ENCODE measurements around the gene PTGIS. TPM values are rescaled to one million over a fixed set of nuclear protein-coding genes. Genes with fewer than 3 reads are reported as not detected.

The PTGIS gene
- total and polyA plus RNA-seq, 2 of the 4 experiments (the other 2 are of a cell fraction): 1.6 to 2.6 TPM

DNA sequence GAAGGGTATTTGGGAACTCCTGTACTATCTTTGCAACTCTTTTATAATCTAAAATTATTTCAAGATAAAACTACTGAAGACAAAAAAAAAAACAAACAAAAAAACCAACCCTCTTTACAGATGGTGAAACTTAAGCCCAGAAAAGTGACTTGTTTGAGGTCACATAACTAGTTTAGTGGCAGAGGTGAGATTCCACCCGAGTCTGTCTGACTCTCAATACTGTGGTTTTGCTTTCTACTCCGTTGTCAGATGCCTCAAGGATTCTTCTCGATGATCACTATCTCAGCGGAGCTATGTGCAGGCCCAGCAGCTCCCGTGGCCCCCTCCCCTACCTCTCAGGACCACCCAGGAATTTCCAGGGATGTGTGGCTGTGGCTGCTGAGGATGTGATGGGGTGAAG lies 49.4 kb downstream of the PTGIS start:
- Histone ChIP-seq H2BK120ac (ENCODE audit: low read depth, low read length) (no peak overlapping the region), H3K56ac (ENCODE audit: extremely low read depth, insufficient read depth, low read length) (no peak overlapping the region), H3K36me3 (ENCODE audit: control insufficient read depth, insufficient read depth, low read length) (no peaks in the 10 kb centered on the region), H3K4me1 (ENCODE audit: control insufficient read depth, insufficient read depth, low read length) (no peaks in the 10 kb centered on the region), H3K79me1 (ENCODE audit: low read depth in 1 of 2, low read length in 2 of 2) (no peaks in the 10 kb centered on the region), H3K9ac (ENCODE audit: low read depth, low read length) (no peak overlapping the region), H3K18ac (ENCODE audit: low read depth, low read length) (no peak overlapping the region), H4K20me1 (ENCODE audit: insufficient read depth, low read length) (no peaks in the 10 kb centered on the region), H2BK15ac (ENCODE audit: low read depth, low read length) (no peak overlapping the region), H3K27ac (ENCODE audit: insufficient read depth, low read length) (no peak overlapping the region), H3K27me3 (ENCODE audit: control insufficient read depth, insufficient read depth, low read length) (peaks cover 14% of the 10 kb centered on the region), H3K4me3 (ENCODE audit: insufficient read depth, low read depth, low read length) (no peak overlapping the region), H3K9me1 (ENCODE audit: insufficient read depth, low read length) (no peaks in the 10 kb centered on the region), H2BK5ac (ENCODE audit: low read depth, low read length, poor library complexity, severe bottlenecking) (no peak overlapping the region), H3K14ac (replicated peaks; ENCODE audit: low read depth, low read length) (no peak overlapping the region), H2AFZ (replicated peaks; ENCODE audit: low read length, poor library complexity) (no peak overlapping the region), H4K8ac (ENCODE audit: low read depth in 2 of 2, low read length in 2 of 2) (no peak overlapping the region), H2BK20ac (ENCODE audit: low read depth, low read length) (no peak overlapping the region), H3K23ac (ENCODE audit: low read depth, low read length) (no peak overlapping the region), H4K91ac (ENCODE audit: insufficient read depth, low read depth, low read length) (no peak overlapping the region), H2AK9ac (replicated peaks; ENCODE audit: low read depth, low read length, poor library complexity) (no peak overlapping the region), H3K4ac (ENCODE audit: low read depth, low read length) (no peak overlapping the region), H4K5ac (ENCODE audit: low read depth, low read length) (no peak overlapping the region), H3K9me3 (ENCODE audit: control insufficient read depth, insufficient read depth, low read length) (no peaks in the 10 kb centered on the region), H2AK5ac (ENCODE audit: low read depth, low read length) (no peak overlapping the region), H3K4me2 (ENCODE audit: low read depth, low read length) (no peak overlapping the region)
- CTCF ChIA-PET: interaction anchor here (1.0 kb wide), 1 partner anchor 10 kb away, joined by 3 read pairs; no protein-coding TSS in a partner anchor
- dilution Hi-C loops (cut with HindIII; ENCODE audit: low sequenced_read_pairs, unreplicated experiment): no loop called here
- POLR2A ChIA-PET (ENCODE audit: unreplicated experiment): no interaction called here
- in situ Hi-C loops (cut with MboI; ENCODE audit: low sequenced_read_pairs): no loop called here
- 43% methylated on average over 2 of the region's 5 CpGs; no CpG with 5 or more reads in 1 of the 2 experiments for WGBS, 2 experiments (ENCODE audit: extremely low coverage in 2 of 2, insufficient read length in 1 of 2)
- intact Hi-C loops (cut with micrococcal nuclease): no loop called here
- DNase-seq: no peak
- no TSS peak for BruUV-seq (replicated peaks)
- TF ChIP-seq MAFK (IDR thresholded peaks at IDR 0.05; ENCODE audit: low read depth, low read length) (no peak), RCOR1 (IDR thresholded peaks at IDR 0.05; ENCODE audit: insufficient replicate concordance, low read length) (no peak), POLR2A (IDR thresholded peaks at IDR 0.05; ENCODE audit: low read depth, low read length) (no peak), NFE2L2 (IDR thresholded peaks at IDR 0.05; ENCODE audit: low read depth, low read length) (no peak), SMC3 (IDR thresholded peaks at IDR 0.05; ENCODE audit: low read depth, low read length) (no peak), MXI1 (IDR thresholded peaks at IDR 0.05; ENCODE audit: borderline replicate concordance, low read depth, low read length) (no peak), MAZ (IDR thresholded peaks at IDR 0.05; ENCODE audit: borderline replicate concordance, low read depth, low read length) (no peak), FOS (IDR thresholded peaks at IDR 0.05; ENCODE audit: low read depth, low read length) (no peak), CEBPB (IDR thresholded peaks at IDR 0.05; ENCODE audit: low read depth, low read length) (no peak), RFX5 (IDR thresholded peaks at IDR 0.05; ENCODE audit: low read depth, low read length) (no peak), BHLHE40 (IDR thresholded peaks at IDR 0.05; ENCODE audit: low read depth, low read length) (no peak), CHD1 (IDR thresholded peaks at IDR 0.05; ENCODE audit: low read depth, low read length) (no peak), RAD21 (IDR thresholded peaks at IDR 0.05; ENCODE audit: low read length) (no peak)
- TF ChIP-seq, protein P1, sequence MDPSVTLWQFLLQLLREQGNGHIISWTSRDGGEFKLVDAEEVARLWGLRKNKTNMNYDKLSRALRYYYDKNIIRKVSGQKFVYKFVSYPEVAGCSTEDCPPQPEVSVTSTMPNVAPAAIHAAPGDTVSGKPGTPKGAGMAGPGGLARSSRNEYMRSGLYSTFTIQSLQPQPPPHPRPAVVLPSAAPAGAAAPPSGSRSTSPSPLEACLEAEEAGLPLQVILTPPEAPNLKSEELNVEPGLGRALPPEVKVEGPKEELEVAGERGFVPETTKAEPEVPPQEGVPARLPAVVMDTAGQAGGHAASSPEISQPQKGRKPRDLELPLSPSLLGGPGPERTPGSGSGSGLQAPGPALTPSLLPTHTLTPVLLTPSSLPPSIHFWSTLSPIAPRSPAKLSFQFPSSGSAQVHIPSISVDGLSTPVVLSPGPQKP (IDR thresholded peaks at IDR 0.05; ENCODE audit: borderline replicate concordance, low read depth, low read length): no peak
- TF ChIP-seq, protein P2, sequence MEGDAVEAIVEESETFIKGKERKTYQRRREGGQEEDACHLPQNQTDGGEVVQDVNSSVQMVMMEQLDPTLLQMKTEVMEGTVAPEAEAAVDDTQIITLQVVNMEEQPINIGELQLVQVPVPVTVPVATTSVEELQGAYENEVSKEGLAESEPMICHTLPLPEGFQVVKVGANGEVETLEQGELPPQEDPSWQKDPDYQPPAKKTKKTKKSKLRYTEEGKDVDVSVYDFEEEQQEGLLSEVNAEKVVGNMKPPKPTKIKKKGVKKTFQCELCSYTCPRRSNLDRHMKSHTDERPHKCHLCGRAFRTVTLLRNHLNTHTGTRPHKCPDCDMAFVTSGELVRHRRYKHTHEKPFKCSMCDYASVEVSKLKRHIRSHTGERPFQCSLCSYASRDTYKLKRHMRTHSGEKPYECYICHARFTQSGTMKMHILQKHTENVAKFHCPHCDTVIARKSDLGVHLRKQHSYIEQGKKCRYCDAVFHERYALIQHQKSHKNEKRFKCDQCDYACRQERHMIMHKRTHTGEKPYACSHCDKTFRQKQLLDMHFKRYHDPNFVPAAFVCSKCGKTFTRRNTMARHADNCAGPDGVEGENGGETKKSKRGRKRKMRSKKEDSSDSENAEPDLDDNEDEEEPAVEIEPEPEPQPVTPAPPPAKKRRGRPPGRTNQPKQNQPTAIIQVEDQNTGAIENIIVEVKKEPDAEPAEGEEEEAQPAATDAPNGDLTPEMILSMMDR (conservative IDR thresholded peaks at IDR 0.05; ENCODE audit: low read depth, low read length): no peak
- TF ChIP-seq, protein P3, sequence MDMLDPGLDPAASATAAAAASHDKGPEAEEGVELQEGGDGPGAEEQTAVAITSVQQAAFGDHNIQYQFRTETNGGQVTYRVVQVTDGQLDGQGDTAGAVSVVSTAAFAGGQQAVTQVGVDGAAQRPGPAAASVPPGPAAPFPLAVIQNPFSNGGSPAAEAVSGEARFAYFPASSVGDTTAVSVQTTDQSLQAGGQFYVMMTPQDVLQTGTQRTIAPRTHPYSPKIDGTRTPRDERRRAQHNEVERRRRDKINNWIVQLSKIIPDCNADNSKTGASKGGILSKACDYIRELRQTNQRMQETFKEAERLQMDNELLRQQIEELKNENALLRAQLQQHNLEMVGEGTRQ (IDR thresholded peaks at IDR 0.05; ENCODE audit: low read depth, low read length): no peak
- no peak for ATAC-seq (ENCODE audit: low read depth)
